ENCODE results near the gene BLVRB.
"Not testable (repeated sequence)": the region's sequence is repeated elsewhere in the genome, so short reads cannot be mapped to it uniquely, and the experiment has no call there.

The BLVRB gene

GRCh38 chr19:40475878-40476644, 10.5 kb upstream of the BLVRB start:
- DNase-seq, result not testable (repeated sequence)

GRCh38 chr19:40474737-40475136, 9.2 kb upstream of the BLVRB start:
- DNase-seq, result no peak

- no peak for DNase-seq
Observed at GRCh38 chr19:40472516-40472915, 7.0 kb upstream of the BLVRB start.

- DNase-seq, result no peak
Observed at GRCh38 chr19:40471111-40471510, 5.6 kb upstream of the BLVRB start.

- no peak for DNase-seq
Observed at GRCh38 chr19:40469011-40469410, 3.5 kb upstream of the BLVRB start.

- no peak for DNase-seq
Observed at GRCh38 chr19:40466985-40467734, 1.6 kb upstream of the BLVRB start, which contains the start of gene SPTBN4. Gene SPTBN4, plus strand, starts transcription at chr19:40467001. Its CDS starts 5,621 bp downstream, at chr19:40472622.

GRCh38 chr19:40466219-40466984, 857 bp upstream of the BLVRB start:
- DNase-seq, result no peak

- DNase-seq, result no peak
Observed at GRCh38 chr19:40465025-40465556, 454 bp downstream of the BLVRB start.

- DNase-seq, result peak; percentile 74
Observed at GRCh38 chr19:40464059-40465024, 1.2 kb downstream of the BLVRB start.

- not testable (repeated sequence) for DNase-seq
Observed at GRCh38 chr19:40463587-40464037, 1.9 kb downstream of the BLVRB start.

- DNase-seq, result no peak
Observed at GRCh38 chr19:40461669-40462221, 3.8 kb downstream of the BLVRB start.

- DNase-seq, result no peak
Observed at GRCh38 chr19:40460185-40460584, 5.4 kb downstream of the BLVRB start.

GRCh38 chr19:40458597-40458974, 7.0 kb downstream of the BLVRB start:
- no peak for DNase-seq

- DNase-seq, result no peak
Observed at GRCh38 chr19:40457953-40458596, 7.5 kb downstream of the BLVRB start.

GRCh38 chr19:40457048-40457447, 8.5 kb downstream of the BLVRB start:
- DNase-seq, result no peak

- DNase-seq, result not testable (repeated sequence)
Observed at GRCh38 chr19:40453943-40454342, 11.6 kb downstream of the BLVRB start.

GRCh38 chr19:40453151-40453735, 12.3 kb downstream of the BLVRB start:
- DNase-seq, result no peak

GRCh38 chr19:40452016-40452415, 13.5 kb downstream of the BLVRB start:
- no peak for DNase-seq

- no peak for DNase-seq
Observed at GRCh38 chr19:40450664-40451063, 14.9 kb downstream of the BLVRB start.

- no peak for DNase-seq
Observed at GRCh38 chr19:40449506-40449905, 16.0 kb downstream of the BLVRB start.

Measured in DMS79 treated with DMSO at 0.1 percent for 48 hours (cell line).